B cell (primary cell): ENCODE measurements around the gene ZNF333. TPM values are rescaled to one million over a fixed set of nuclear protein-coding genes. Genes with fewer than 3 reads are reported as not detected.

Experiments
- ATAC-seq: fragments of 200-7000 bp; cut with Tn5 transposase; one replicate; pipeline ENCODE4 v1.10.0; 2021; ENCODE audit warnings: low read depth, mild to moderate bottlenecking, moderate number of reproducible peaks, moderate library complexity
- CTCF ChIA-PET: fragments of 350-600 bp; sonication (Branson Sonifier 250); formaldehyde crosslinking; loops from one replicate; lab custom pipeline; 2021; ENCODE audit warnings: antibody characterized with exemption, inconsistent platforms; lab: Charles Lee
- POLR2A ChIA-PET: fragments of 350-600 bp; sonication (Branson Sonifier 250); formaldehyde crosslinking; loops from one replicate; lab custom pipeline; 2021; ENCODE audit warnings: antibody characterized with exemption; lab: Charles Lee
- DNase-seq: peaks from one replicate; pipeline ENCODE4 v3.0.0; 2013
- H2AFZ ChIP-seq: 2 replicates; pipeline ENCODE4 v1.6.1; 2012; ENCODE audit warnings: mild to moderate bottlenecking, low read depth, low read length; ENCODE audit not compliant: insufficient read depth, poor library complexity, severe bottlenecking
- H3K27ac ChIP-seq, 2 donors: 1 replicate in 1 of 2; 2 replicates in 1 of 2; pipeline ENCODE4 v1.5.1; 2012 to 2013; ENCODE audit warnings: low read length in 2 of 2, mild to moderate bottlenecking in 2 of 2, moderate library complexity in 1 of 2
- H3K27me3 ChIP-seq, 4 experiments: fragments of 200-600 bp in 1 of 4; sonication (generic) in 1 of 4; replicated peaks in 1 of 4; 1 replicate in 2 of 4; 2 replicates in 2 of 4; pipeline versions ENCODE4 v1.6.1 to v1.7.0; 2013 to 2016; ENCODE audit warnings: low read length in 3 of 4, mild to moderate bottlenecking in 2 of 4, mixed read lengths in 1 of 4, moderate library complexity in 1 of 4; ENCODE audit not compliant: insufficient read depth in 4 of 4, control insufficient read depth in 3 of 4; ENCODE audit errors: control extremely low read depth in 1 of 4
- H3K36me3 ChIP-seq, 2 experiments: replicated peaks in 1 of 2; 1 replicate in 1 of 2; 2 replicates in 1 of 2; pipeline versions ENCODE4 v1.6.1 to v1.7.1; 2013; ENCODE audit warnings: low read length in 1 of 2; ENCODE audit not compliant: insufficient read depth in 2 of 2, control insufficient read depth in 1 of 2; ENCODE audit errors: control extremely low read depth in 1 of 2, extremely low read depth in 1 of 2
- H3K4me1 ChIP-seq, 2 donors: fragments of 200-600 bp in 1 of 2; sonication (generic) in 1 of 2; 1 replicate in 1 of 2; 2 replicates in 1 of 2; pipeline versions ENCODE4 v1.5.1 to v1.6.1; 2013 to 2017; ENCODE audit warnings: low read length in 2 of 2; ENCODE audit not compliant: control insufficient read depth in 2 of 2, insufficient read depth in 2 of 2
- H3K4me2 ChIP-seq: replicated peaks from 2 replicates; pipeline ENCODE3; 2012; ENCODE audit warnings: mild to moderate bottlenecking, low read depth, low read length; ENCODE audit not compliant: poor library complexity, severe bottlenecking
- H3K4me3 ChIP-seq, 5 experiments: fragments of 200-600 bp in 1 of 5; sonication (generic) in 1 of 5; 1 replicate in 3 of 5; 2 replicates in 2 of 5; pipeline versions ENCODE4 v1.5.1 to v1.7.0; 2011 to 2016; ENCODE audit warnings: low read length in 4 of 5, mild to moderate bottlenecking in 4 of 5, low read depth in 2 of 5, control low read depth in 1 of 5, moderate library complexity in 1 of 5; ENCODE audit not compliant: insufficient read depth in 1 of 5; ENCODE audit errors: control extremely low read depth in 1 of 5, extremely low read depth in 1 of 5
- H3K79me2 ChIP-seq: fragments of 200-600 bp; sonication (generic); one replicate; pipeline ENCODE4 v1.6.0; 2016; ENCODE audit warnings: low read length; ENCODE audit not compliant: control insufficient read depth, insufficient read depth
- H3K9ac ChIP-seq: fragments of 200-600 bp; sonication (generic); 2 replicates; pipeline ENCODE4 v1.6.1; 2017; ENCODE audit warnings: mild to moderate bottlenecking, low read length, moderate library complexity
- H3K9me3 ChIP-seq, 3 donors: one replicate each; pipeline versions ENCODE4 v1.6.1 to v1.7.1; 2013; ENCODE audit warnings: low read length in 2 of 3; ENCODE audit not compliant: control insufficient read depth in 2 of 3, insufficient read depth in 1 of 3; ENCODE audit errors: control extremely low read depth in 1 of 3
- H4K20me1 ChIP-seq: 2 replicates; pipeline ENCODE4 v1.6.0; 2012; ENCODE audit warnings: mild to moderate bottlenecking, low read length; ENCODE audit not compliant: insufficient read depth, control insufficient read depth, poor library complexity, severe bottlenecking
- H3K27ac Mint-ChIP-seq: one replicate; pipeline ENCODE4 v1.8.0; 2021; ENCODE audit warnings: mixed read lengths
- H3K27me3 Mint-ChIP-seq: one replicate; pipeline ENCODE4 v1.8.0; 2021; ENCODE audit warnings: mixed read lengths
- H3K4me1 Mint-ChIP-seq: one replicate; pipeline ENCODE4 v1.8.0; 2021; ENCODE audit warnings: mixed read lengths
- H3K4me3 Mint-ChIP-seq: one replicate; pipeline ENCODE4 v1.8.0; 2021; ENCODE audit warnings: mixed read lengths
- H3K9me3 Mint-ChIP-seq: one replicate; pipeline ENCODE4 v1.8.0; 2022; ENCODE audit warnings: mixed read lengths; ENCODE audit not compliant: insufficient read depth
- CTCF ChIP-seq: fragments of 200-600 bp; IDR thresholded peaks from one replicate; pipeline ENCODE4 v1.8.0; 2022; ENCODE audit warnings: antibody characterized with exemption, mild to moderate bottlenecking
- EZH2 ChIP-seq: IDR thresholded peaks from 2 replicates; pipeline ENCODE4 v1.6.1; 2012; ENCODE audit warnings: borderline replicate concordance, low read depth, mild to moderate bottlenecking, moderate library complexity, low read length; ENCODE audit not compliant: insufficient read depth, poor library complexity, severe bottlenecking
- WGBS: methylation state at CpG from one replicate; pipeline ENCODE4 v1.1.5; 2013; ENCODE audit warnings: missing lambda C conversion rate; ENCODE audit not compliant: insufficient coverage; 5-methylcytosine and 5-hydroxymethylcytosine counted together
- intact Hi-C: fragments of 100-400 bp; cut with micrococcal nuclease; formaldehyde crosslinking; loops from one replicate; pipeline ENCODE4 v1.10.0; 2022
- polyA plus RNA-seq: library from polyadenylated mRNA; depleted of rRNA; stranded (reverse); fragments of >200 nt; gene quantifications from 2 replicates; pipeline ENCODE4 v1.2.3, GENCODE V29; 2012
- total RNA-seq, 2 donors: library from RNA; stranded (reverse); fragments of 120-200 nt in 1 of 2; gene quantifications; 1 replicate in 1 of 2; 2 replicates in 1 of 2; pipeline versions ENCODE4 v1.2.3 to v1.2.4, GENCODE V29; 2013 to 2022

Gene ZNF333
- total and polyA plus RNA-seq, 2 donors (not counting 1 experiment from before 2014, with no cell fraction given) = 23.2 to 36.9 TPM

- no peak overlapping the region for H3K9ac ChIP-seq
- H2AFZ ChIP-seq = no peak overlapping the region
- DNase-seq = no peak
- H3K27me3 Mint-ChIP-seq = no peaks in the 10 kb centered on the region
- no peaks in the 10 kb centered on the region for H3K9me3 ChIP-seq
- no peaks in the 10 kb centered on the region for H3K27me3 ChIP-seq
- intact Hi-C loops = no loop called here
- H3K4me2 ChIP-seq = no peak overlapping the region
- H3K9me3 Mint-ChIP-seq = no peaks in the 10 kb centered on the region
- peaks cover 24 to 31% of the 10 kb centered on the region in 2 donors for H3K4me1 ChIP-seq
- H4K20me1 ChIP-seq = no peaks in the 10 kb centered on the region
- 94% methylated on average over 9 of the region's 10 CpGs for WGBS
- ChIA-PET POLR2A (interaction anchor here (0.6 to 1.5 kb wide), 2 partner anchors 14 to 63 kb away, joined by 3 to 10 read pairs; no protein-coding TSS in a partner anchor), CTCF (interaction anchor here (0.7 to 8.3 kb wide), 3 partner anchors 8 to 111 kb away, joined by 4 to 95 read pairs (median 54); partner anchors contain the start of gene NDUFB7)
- H3K27ac Mint-ChIP-seq = no peak overlapping the region
- no peak overlapping the region for H3K4me3 Mint-ChIP-seq
- no peaks in the 10 kb centered on the region for H3K79me2 ChIP-seq
- ATAC-seq = no peak
- H3K36me3 ChIP-seq = no peaks in the 10 kb centered on the region
- no peak overlapping the region for H3K27ac ChIP-seq
- H3K4me1 Mint-ChIP-seq = peaks cover 29% of the 10 kb centered on the region
- no peak overlapping the region for H3K4me3 ChIP-seq
- no peak for TF ChIP-seq EZH2
- no peak for TF ChIP-seq CTCF
Observed at GRCh38 chr19:14676762-14677161, 13.1 kb upstream of the ZNF333 start.

- intact Hi-C loops = no loop called here
- WGBS = 88% methylated on average over 3 of the region's 6 CpGs
- no peak for DNase-seq
- Mint-ChIP-seq H3K27me3 (no peaks in the 10 kb centered on the region), H3K9me3 (no peaks in the 10 kb centered on the region), H3K4me1 (peaks cover 22% of the 10 kb centered on the region), H3K4me3 (no peak overlapping the region), H3K27ac (no peak overlapping the region)
- Histone ChIP-seq H3K27me3 (no peaks in the 10 kb centered on the region), H3K4me1 (peaks cover 18 to 24% of the 10 kb centered on the region in 2 donors), H3K79me2 (no peaks in the 10 kb centered on the region), H3K4me2 (no peak overlapping the region), H2AFZ (no peak overlapping the region), H3K36me3 (no peaks in the 10 kb centered on the region), H3K4me3 (no peak overlapping the region), H3K9me3 (no peaks in the 10 kb centered on the region), H3K9ac (no peak overlapping the region), H3K27ac (no peak overlapping the region), H4K20me1 (no peaks in the 10 kb centered on the region)
- no peak for ATAC-seq
- CTCF ChIA-PET = interaction anchor here (6.8 to 8.3 kb wide), 2 partner anchors 8 to 105 kb away, joined by 54 to 95 read pairs; partner anchors contain the start of gene NDUFB7
- no peak for TF ChIP-seq EZH2
- no peak for TF ChIP-seq CTCF
- POLR2A ChIA-PET = no interaction called here
Observed at GRCh38 chr19:14677464-14677863, 12.4 kb upstream of the ZNF333 start.
